Measurements from ENCODE around the gene PDCD4.

The PDCD4 gene

DNA sequence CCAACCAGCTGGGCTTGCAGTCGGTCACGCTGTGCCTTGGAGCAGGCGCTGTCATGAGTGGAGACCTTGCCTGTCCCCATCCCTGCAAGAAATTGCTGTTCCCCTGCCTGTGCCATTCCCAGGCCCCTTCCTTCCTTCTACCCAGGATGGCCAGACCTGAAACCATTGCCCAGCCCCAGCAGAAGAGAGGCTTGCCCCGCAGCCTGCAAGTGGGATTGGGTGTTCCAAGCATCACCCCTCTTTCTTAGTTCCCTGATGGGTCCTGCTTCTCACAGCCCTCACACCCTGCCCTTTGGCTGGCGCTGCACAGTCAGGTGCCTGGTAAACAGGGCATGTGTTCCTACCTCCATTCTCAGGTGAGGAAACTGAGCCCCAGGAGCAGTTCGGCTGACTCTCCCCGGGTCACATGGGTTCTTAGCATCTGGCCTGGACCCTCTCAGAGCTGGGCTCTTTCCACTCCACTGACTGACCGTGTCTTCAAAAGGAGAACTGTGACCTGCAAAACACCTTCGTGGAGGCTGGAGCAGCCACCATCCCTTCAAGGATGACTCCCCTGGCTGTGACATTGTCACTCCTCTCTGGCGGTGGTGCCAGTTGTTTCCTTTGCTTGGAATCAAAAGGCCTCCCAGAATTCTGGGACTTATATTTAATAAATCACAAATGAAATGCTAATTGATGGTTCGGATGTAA is 41.9 kb upstream of the PDCD4 start:
- DNase-seq: no peak
- no peaks in the 10 kb centered on the region for H3K27me3 ChIP-seq (replicated peaks; ENCODE audit: insufficient read depth, low read length)

DNA sequence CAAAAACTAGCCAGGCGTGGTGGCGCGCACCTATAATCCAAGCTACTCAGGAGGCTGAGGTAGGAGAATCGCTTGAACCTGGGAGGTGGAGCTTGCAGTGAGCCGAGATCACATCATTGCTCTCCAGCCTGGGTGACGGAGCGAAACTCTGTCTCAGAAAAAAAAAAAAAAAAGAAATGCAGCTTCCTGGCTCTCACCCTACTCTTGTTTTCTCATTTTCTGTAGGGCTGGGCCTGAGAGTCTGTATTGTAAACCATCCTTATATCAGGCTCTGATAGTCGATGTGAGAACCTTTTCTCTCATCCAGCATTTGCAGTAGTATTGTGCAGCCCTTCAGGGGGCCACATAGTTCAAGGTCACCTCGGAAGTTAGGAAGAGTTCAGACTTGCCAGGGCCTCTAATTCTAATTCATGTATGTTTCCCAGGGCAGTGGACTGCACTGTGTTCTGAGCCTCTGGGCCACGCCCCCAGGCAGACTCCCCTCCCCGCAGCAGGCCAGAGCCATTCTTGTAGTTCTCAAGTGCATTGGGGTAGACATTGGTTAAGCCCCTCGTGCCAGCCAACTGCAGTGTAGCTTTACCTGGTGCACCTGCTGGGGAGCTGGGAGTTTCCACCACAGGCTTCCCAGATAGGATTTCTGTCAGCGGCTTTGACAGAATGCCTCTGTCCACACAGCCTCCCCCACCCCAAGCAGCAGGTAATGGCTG is 38.3 kb upstream of the PDCD4 start:
- DNase-seq: no peak
- no peak overlapping the region for H3K9ac ChIP-seq (ENCODE audit: low read length)
- H3K9me3 ChIP-seq (replicated peaks; ENCODE audit: insufficient read depth, low read length): no peaks in the 10 kb centered on the region
- no peaks in the 10 kb centered on the region for H4K20me1 ChIP-seq (ENCODE audit: insufficient read depth, low read length)
- H3K4me1 ChIP-seq (ENCODE audit: low read length): peaks cover 12% of the 10 kb centered on the region
- H3K4me3 ChIP-seq (ENCODE audit: low read length): no peak overlapping the region
- no peaks in the 10 kb centered on the region for H3F3A ChIP-seq (ENCODE audit: insufficient read depth, low read length)
- H3K4me2 ChIP-seq (ENCODE audit: low read depth, low read length): no peak overlapping the region
- TF ChIP-seq EZH2phosphoT487 (IDR thresholded peaks at IDR 0.05; ENCODE audit: low read length) (no peak), EZH2 (optimal IDR thresholded peaks at IDR 0.05; ENCODE audit: low read depth, low read length) (no peak)
- TF ChIP-seq, protein P1, sequence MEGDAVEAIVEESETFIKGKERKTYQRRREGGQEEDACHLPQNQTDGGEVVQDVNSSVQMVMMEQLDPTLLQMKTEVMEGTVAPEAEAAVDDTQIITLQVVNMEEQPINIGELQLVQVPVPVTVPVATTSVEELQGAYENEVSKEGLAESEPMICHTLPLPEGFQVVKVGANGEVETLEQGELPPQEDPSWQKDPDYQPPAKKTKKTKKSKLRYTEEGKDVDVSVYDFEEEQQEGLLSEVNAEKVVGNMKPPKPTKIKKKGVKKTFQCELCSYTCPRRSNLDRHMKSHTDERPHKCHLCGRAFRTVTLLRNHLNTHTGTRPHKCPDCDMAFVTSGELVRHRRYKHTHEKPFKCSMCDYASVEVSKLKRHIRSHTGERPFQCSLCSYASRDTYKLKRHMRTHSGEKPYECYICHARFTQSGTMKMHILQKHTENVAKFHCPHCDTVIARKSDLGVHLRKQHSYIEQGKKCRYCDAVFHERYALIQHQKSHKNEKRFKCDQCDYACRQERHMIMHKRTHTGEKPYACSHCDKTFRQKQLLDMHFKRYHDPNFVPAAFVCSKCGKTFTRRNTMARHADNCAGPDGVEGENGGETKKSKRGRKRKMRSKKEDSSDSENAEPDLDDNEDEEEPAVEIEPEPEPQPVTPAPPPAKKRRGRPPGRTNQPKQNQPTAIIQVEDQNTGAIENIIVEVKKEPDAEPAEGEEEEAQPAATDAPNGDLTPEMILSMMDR (IDR thresholded peaks at IDR 0.05; ENCODE audit: low read length): no peak
- H2AFZ ChIP-seq (ENCODE audit: low read length): no peak overlapping the region
- no peaks in the 10 kb centered on the region for H3K79me2 ChIP-seq (ENCODE audit: low read length)
- no peaks in the 10 kb centered on the region for H3K36me3 ChIP-seq (replicated peaks; ENCODE audit: insufficient read depth, low read length)
- H3K27ac ChIP-seq (ENCODE audit: low read length): no peak overlapping the region
- no peaks in the 10 kb centered on the region for H3K27me3 ChIP-seq (replicated peaks; ENCODE audit: insufficient read depth, low read length)
- no peaks in the 10 kb centered on the region for H3K9me2 ChIP-seq (replicated peaks; ENCODE audit: insufficient read depth, low read length)

More for the DNA sequence above, 41.9 kb upstream of the PDCD4 start:
- H3K9me2 ChIP-seq (replicated peaks; ENCODE audit: insufficient read depth, low read length): no peaks in the 10 kb centered on the region
- TF ChIP-seq, protein P1 (IDR thresholded peaks at IDR 0.05; ENCODE audit: low read length): no peak
- TF ChIP-seq EZH2phosphoT487 (IDR thresholded peaks at IDR 0.05; ENCODE audit: low read length) (no peak), EZH2 (optimal IDR thresholded peaks at IDR 0.05; ENCODE audit: low read depth, low read length) (no peak)
- H3K4me3 ChIP-seq (ENCODE audit: low read length): no peak overlapping the region
- no peak overlapping the region for H3K4me2 ChIP-seq (ENCODE audit: low read depth, low read length)
- no peak overlapping the region for H2AFZ ChIP-seq (ENCODE audit: low read length)
- H3F3A ChIP-seq (ENCODE audit: insufficient read depth, low read length): no peaks in the 10 kb centered on the region
- no peaks in the 10 kb centered on the region for H3K36me3 ChIP-seq (replicated peaks; ENCODE audit: insufficient read depth, low read length)
- no peaks in the 10 kb centered on the region for H4K20me1 ChIP-seq (ENCODE audit: insufficient read depth, low read length)
- H3K9ac ChIP-seq (ENCODE audit: low read length): no peak overlapping the region
- no peaks in the 10 kb centered on the region for H3K9me3 ChIP-seq (replicated peaks; ENCODE audit: insufficient read depth, low read length)
- H3K79me2 ChIP-seq (ENCODE audit: low read length): no peaks in the 10 kb centered on the region
- no peaks in the 10 kb centered on the region for H3K4me1 ChIP-seq (ENCODE audit: low read length)
- H3K27ac ChIP-seq (ENCODE audit: low read length): no peak overlapping the region

DNA sequence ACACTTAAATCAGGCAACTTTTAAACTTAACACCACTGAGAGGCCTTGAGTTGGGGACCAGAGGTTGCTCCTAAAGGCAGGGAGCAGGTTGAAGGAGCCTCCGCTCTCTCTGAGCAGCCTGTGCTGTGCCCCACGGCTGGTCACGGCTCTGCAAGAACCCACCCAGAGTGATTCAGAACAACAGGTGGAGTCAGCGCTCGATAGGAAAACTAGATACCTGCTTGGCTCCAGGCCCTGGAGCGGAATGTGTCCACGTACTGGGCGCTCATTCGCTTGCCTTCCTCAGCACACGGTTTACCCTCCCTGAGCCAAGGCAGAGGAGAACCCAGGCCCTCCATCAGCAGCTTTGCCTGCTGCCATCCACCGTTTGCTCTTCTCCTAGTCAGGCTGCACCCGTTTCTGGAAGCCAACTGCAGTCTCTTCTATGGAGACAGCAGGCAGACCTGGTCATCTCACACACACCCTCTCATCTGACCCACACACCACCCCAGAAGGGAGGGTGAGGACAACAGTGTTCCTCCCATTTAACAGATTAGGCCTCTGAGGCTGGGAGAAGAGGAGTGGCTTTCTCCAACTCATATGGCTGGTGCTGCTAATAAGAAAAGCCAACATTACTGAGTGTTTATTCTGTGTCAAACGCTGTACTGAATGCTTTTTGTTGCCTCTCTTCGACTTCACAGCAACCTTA is 37.6 kb upstream of the PDCD4 start:
- no peak overlapping the region for H3K9ac ChIP-seq (ENCODE audit: low read length)
- no peak overlapping the region for H2AFZ ChIP-seq (ENCODE audit: low read length)
- no peaks in the 10 kb centered on the region for H3K27me3 ChIP-seq (replicated peaks; ENCODE audit: insufficient read depth, low read length)
- H3K9me2 ChIP-seq (replicated peaks; ENCODE audit: insufficient read depth, low read length): no peaks in the 10 kb centered on the region
- no peaks in the 10 kb centered on the region for H3F3A ChIP-seq (ENCODE audit: insufficient read depth, low read length)
- no peaks in the 10 kb centered on the region for H3K79me2 ChIP-seq (ENCODE audit: low read length)
- no peak for DNase-seq
- no peak overlapping the region for H3K4me3 ChIP-seq (ENCODE audit: low read length)
- TF ChIP-seq EZH2 (optimal IDR thresholded peaks at IDR 0.05; ENCODE audit: low read depth, low read length): no peak
- TF ChIP-seq, protein P1 (IDR thresholded peaks at IDR 0.05; ENCODE audit: low read length): no peak
- no peak for TF ChIP-seq EZH2phosphoT487 (IDR thresholded peaks at IDR 0.05; ENCODE audit: low read length)
- peaks cover 12% of the 10 kb centered on the region for H3K4me1 ChIP-seq (ENCODE audit: low read length)
- H3K36me3 ChIP-seq (replicated peaks; ENCODE audit: insufficient read depth, low read length): no peaks in the 10 kb centered on the region
- H4K20me1 ChIP-seq (ENCODE audit: insufficient read depth, low read length): no peaks in the 10 kb centered on the region
- no peak overlapping the region for H3K4me2 ChIP-seq (ENCODE audit: low read depth, low read length)
- no peaks in the 10 kb centered on the region for H3K9me3 ChIP-seq (replicated peaks; ENCODE audit: insufficient read depth, low read length)
- no peak overlapping the region for H3K27ac ChIP-seq (ENCODE audit: low read length)

All from MM.1S (cell line).